Mammary epithelial cell (primary cell): ENCODE measurements around the gene ZNF23.

Source experiments
- EZH2 ChIP-seq: IDR thresholded peaks from 2 replicates; pipeline ENCODE4 v1.6.1; 2012; ENCODE audit warnings: low read length, inconsistent platforms, borderline replicate concordance
- TF ChIP-seq, protein P1 (sequence below), 2 donors: IDR thresholded peaks in 1 of 2; conservative IDR thresholded peaks in 1 of 2; 2 replicates each; pipeline ENCODE4 v1.5.1; 2011 to 2012; ENCODE audit warnings: inconsistent platforms in 2 of 2, low read length in 2 of 2, mild to moderate bottlenecking in 2 of 2, control low read depth in 1 of 2, low read depth in 1 of 2; ENCODE audit not compliant: insufficient read depth in 1 of 2; ENCODE audit errors: extremely low read depth in 1 of 2

DNA sequence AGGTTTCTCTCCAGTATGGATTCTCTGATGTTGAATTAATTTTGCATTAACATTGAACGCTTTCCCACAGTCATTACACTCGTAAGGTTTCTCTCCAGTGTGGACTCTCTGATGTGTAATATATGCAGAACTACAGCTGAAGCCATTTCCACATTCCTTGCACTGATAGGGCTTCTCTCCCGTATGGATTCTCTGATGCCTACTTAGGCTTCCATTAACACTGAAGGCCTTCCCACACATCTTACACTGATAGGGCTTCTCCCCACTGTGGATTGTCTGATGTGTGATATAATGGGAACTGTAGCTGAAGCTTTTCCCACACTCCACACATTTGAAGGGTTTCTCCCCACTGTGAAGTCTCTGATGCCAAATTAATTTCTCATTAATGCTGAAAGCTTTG is 13.0 kb downstream of the ZNF23 start:
- TF ChIP-seq, protein P1, sequence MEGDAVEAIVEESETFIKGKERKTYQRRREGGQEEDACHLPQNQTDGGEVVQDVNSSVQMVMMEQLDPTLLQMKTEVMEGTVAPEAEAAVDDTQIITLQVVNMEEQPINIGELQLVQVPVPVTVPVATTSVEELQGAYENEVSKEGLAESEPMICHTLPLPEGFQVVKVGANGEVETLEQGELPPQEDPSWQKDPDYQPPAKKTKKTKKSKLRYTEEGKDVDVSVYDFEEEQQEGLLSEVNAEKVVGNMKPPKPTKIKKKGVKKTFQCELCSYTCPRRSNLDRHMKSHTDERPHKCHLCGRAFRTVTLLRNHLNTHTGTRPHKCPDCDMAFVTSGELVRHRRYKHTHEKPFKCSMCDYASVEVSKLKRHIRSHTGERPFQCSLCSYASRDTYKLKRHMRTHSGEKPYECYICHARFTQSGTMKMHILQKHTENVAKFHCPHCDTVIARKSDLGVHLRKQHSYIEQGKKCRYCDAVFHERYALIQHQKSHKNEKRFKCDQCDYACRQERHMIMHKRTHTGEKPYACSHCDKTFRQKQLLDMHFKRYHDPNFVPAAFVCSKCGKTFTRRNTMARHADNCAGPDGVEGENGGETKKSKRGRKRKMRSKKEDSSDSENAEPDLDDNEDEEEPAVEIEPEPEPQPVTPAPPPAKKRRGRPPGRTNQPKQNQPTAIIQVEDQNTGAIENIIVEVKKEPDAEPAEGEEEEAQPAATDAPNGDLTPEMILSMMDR (conservative IDR thresholded peaks at IDR 0.05 in 1 of 2, IDR thresholded peaks at IDR 0.05 in 1 of 2; ENCODE audit: extremely low read depth in 1 of 2, insufficient read depth in 1 of 2, low read depth in 1 of 2, low read length in 2 of 2): no peak
- no peak for TF ChIP-seq EZH2
